ENCODE results near the gene GRIK2. TPM values are rescaled to one million over a fixed set of nuclear protein-coding genes. Genes with fewer than 3 reads are reported as not detected.
A peak's percentile ranks its signal among the peaks of the same experiment; 100 is the strongest.
"Not testable (repeated sequence)": the region's sequence is repeated elsewhere in the genome, so short reads cannot be mapped to it uniquely, and the experiment has no call there.

GRIK2 gene
- 16.5 TPM for polyA plus RNA-seq (ENCODE audit: insufficient read length)
- long read RNA-seq, donor 1, partial matches to known transcripts: 5 of 5 reads
- long read RNA-seq, donor 1, other reads (novel, unspliced or antisense): 0 of 5 reads
- long read RNA-seq, donor 2: 0 reads
- long read RNA-seq, donor 3: 0 reads
- long read RNA-seq, donor 4: 0 reads
- long read RNA-seq, donor 5: 0 reads
- long read RNA-seq, donor 6: 0 reads
- long read RNA-seq, donor 7, full-length matches to known transcripts: 2 of 2 reads
- long read RNA-seq, donor 7, partial matches to known transcripts: 0 of 2 reads
- long read RNA-seq, donor 7, other reads (novel, unspliced or antisense): 0 of 2 reads
- long read RNA-seq, donor 8: 0 reads

DNA sequence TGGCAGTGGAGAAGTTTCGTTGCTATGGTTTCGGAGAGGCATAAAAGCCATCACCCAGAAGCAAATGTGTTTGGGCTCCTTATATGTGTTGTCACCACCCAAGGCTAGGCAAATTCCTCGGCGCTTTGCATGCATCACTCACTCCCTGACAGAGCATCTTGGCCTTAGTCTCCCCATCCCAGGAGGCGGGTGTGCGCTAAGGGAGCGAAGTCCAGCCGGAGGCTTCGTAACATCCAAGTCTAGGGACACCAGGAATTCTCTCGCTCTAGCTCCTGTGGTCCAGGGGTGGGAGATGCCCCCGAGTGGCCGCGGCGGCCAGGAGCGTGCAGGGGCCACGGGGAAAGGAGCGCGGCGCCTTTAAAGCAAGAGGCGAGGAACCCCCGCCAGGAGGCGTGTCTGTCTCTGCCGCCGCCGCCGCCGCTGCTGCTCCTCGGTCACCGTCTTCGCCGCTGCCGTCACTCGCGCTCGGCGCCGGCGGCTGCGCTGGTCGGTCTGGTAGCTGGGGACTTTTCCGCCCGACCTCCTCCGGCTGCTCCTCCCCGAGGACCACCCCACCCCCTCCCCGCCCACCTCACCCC, at the start of gene GRIK2:
GRIK2 (plus strand) TSS at position 458 of the 578 bp plus-strand sequence.
- DNase-seq: no peak

DNA sequence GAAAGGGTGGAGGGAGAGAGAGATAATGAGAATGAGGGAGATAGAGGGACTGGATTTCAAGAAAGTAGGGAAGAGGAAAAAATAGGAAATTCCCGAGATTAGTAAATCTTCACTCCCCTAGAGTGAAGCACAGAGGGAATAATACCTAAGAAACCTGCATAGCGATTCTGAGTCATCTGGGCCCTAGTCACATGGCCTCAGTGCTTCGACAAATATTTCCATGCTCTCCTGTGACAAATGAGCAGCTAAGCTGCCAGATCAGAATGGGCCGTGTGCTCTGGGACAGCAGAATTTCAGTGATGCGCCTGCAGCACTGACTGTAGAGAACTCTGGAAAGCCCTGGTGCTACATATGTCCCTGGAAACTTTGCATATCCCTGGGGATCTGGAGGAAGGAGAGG, 48.6 kb upstream of the GRIK2 start:
- DNase-seq: no peak

DNA sequence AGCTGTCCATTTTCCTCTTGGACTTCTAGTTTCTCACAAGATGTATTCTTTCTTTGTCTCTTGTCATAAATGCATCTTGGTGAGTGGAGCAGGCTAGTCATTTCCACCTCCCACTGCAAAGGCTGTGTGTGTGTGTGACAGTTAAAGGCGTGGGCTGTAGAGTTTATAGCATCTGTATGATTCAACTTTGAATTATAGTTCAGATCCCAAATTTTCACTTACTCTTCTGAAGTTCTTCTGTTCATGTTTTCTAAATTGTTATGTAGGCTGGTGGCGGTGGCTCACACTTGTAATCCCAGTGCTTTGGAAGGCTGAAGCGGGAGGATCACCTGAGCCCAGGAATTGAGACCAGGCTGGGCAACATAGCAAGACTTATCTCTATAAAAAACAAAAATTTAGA, 44.7 kb upstream of the GRIK2 start:
- DNase-seq: no peak

DNA sequence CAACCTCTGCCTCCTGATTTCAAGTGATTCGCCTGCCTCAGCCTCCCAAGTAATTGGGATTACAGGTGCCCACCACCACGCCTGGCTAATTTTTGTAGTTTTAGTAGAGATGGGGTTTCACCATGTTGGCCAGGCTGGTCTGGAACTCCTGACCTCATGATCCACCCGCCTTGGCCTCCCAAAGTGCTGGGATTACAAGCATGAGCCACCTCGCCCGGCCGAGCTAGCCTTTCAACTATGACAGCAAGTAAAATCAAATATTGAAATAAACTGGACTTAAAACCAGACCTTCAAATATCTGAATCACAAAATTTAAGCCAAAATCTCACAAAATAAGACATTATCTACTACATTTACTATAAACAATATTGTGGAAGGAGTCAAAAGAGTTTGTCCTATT, 42.9 kb upstream of the GRIK2 start:
- DNase-seq: not testable (repeated sequence)

DNA sequence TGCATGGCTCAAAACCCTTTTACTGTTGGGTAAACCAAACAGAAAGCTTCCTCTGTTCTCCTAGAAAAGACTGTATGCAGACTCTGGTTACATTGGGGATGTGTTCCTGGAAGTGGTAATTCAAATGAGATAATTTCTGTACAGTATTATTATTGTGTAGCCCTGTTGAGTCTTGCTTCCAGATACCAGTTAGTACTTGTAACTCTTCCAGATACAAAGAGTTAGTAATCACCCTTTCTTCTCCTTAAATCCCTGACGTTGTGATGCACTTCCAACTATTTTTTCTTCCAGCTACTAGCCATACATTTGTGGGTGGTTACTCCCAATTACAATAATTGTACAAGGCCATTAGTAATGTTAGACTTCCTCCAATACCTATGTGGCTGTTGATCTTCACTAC, 42.3 kb upstream of the GRIK2 start:
- no peak for DNase-seq

DNA sequence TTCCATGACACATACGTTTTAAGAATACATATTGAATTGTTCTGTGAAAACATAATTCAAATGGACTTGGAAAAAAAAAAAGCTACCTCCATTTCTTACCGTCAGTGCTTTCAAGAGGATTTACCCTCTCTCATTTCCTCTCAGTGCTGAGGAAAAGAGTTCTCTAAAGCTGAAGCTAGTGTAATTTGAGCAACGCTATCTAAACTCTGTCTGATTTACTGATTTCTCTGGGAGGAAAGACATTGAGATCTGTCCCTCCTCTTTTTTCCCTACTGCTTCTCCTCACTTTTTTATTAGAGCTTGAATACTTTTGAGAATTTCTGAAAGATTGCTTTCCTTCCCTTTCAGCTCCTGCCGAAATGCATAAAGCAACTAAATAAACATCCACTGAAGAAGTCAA, 41.2 kb upstream of the GRIK2 start:
- DNase-seq: peak; percentile 35

DNA sequence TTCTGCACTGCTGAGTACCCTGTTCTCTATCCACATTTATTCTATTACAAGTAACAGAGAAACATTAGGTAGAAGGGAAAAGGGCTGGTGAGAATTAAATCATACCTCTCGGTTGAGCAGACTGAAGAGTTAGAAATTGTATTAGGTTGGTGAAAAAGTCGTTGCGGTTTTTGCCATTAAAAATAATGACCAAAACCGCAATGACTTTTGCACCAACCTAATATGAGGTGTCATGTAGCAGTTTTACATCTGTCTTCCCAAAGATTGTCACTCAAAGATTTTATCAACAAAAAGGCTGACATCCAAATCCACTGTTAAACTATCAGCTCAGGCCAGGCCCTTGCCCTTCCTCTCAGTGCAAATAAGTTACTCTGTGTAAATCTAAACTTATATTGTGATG, 28.3 kb upstream of the GRIK2 start:
- no peak for DNase-seq

DNA sequence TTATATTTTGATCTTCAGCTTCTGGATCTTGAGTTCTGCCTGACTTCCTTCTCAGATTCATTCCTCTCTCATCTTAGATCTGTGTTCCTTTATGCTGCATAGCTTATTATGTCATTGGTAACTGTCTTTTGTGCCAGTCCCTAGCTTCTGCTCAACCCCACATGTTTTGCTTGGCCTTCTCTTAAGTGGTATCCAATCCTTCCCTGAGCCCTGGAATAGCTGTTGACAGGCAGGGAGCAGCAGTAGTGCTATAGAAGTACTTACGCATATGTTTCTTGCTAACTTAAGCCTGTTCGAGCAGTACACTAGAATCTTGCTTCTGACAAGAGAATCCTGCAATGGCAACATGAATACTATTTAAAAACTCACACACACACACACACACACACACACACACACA, 13.6 kb upstream of the GRIK2 start:
- DNase-seq: no peak

DNA sequence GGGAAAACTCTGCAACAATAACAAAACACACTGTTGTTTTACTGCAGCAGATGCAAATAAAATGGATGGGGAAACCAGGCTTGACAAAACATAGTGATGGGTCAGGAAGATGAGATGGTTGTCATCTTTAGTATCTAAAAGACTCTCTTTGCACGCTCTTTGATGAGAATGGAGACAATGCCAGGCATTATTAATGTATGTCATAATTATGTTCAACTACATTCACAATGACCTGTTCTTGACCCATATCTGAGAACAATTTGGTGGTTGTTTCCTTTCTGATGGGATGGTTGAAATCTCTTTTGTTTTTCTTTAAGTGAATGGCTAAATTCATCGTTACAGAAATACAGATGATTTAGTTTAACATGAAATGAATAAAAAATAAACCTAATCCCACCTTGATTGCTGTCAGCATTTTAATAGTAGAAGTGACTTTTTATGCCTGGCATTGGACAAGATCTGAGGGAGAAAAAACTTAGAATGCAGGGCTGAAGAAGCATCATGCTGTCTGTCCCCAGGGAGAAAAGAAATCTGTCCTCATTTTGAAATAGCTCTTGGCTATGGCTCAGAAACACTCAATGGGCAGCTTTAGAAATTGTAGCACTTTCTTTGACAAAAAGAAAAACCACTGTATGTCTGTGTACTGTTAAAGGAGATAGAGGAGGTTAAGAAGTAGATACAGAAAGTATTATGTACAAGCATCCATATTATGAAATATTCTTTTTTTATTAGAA, 12.4 kb upstream of the GRIK2 start:
- no peak for DNase-seq

DNA sequence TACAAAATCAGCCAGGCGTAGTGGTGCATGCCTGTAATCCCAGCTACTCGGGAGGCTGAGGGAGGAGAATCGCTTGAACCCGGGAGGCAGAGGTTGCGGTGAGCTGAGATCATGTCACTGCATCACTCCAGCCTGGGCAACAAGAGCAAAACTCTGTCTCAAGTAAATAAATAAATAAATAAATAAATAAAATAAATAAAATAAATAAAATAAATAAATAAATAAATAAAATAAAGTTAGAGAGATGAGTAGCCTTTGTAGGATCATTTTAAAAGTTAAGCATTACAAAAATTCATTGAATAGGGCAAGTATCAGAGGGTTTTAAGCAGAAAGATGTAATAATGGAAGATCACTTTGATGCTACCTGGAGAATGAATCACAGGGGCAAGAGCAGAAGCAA, 9.8 kb upstream of the GRIK2 start:
- not testable (repeated sequence) for DNase-seq

DNA sequence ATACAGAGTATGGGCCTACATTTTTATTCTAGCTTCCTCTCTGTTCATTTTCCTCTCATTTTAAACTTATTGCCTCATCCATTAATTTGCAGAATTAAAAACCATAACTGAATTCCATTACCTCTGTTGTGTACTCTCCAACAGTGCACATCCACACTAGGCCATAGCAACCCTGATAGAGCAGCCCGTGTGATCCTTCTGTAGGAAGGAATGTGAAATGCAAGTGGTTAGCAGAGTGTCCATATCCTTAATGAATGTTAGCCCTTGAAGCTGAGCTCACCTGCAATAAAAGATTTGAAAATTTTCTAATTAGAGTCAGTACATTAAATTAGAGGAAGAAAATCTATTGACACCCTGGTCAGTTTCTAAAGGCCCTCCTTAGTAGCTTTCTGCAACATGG, 6.5 kb upstream of the GRIK2 start:
- DNase-seq: no peak

DNA sequence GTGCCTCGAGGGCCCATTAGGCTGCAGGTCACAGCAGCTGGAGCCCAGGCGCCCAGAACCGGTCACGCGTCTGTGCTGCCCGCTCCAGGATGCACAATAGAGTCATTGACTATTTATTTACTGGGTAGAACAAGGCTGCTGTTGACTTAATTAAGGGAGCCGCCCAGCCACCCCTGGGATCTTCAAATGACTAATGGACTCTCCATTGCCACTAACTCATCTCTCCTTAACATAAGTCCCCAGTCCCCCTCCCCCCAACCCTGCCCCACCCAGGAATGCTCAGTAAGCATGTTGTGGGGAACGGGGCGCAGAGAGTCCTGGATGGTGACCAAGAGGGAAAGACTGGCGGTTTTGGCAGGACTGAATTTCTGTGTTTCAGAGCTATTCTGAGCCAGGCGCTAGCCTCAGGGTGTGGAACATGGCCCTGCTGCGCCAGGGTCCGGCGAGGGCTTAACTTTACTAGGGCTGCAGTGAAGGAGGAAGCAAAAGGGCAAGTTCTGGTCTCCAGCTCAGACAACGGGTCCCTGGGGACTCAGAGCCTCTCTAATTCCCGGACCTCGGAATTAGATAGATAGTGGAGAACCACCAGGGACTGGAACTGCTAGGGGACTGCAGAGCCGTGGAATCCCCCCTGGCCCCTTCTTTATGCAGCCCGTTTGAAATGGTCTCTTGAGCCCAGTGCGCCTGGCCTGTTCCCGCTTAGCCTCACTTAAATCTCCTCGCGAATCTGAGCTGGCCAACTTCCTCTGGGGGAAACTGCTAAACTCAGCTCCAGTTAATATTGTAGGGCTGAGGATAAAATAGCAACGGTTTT, 1.5 kb upstream of the GRIK2 start:
- DNase-seq: no peak

DNA sequence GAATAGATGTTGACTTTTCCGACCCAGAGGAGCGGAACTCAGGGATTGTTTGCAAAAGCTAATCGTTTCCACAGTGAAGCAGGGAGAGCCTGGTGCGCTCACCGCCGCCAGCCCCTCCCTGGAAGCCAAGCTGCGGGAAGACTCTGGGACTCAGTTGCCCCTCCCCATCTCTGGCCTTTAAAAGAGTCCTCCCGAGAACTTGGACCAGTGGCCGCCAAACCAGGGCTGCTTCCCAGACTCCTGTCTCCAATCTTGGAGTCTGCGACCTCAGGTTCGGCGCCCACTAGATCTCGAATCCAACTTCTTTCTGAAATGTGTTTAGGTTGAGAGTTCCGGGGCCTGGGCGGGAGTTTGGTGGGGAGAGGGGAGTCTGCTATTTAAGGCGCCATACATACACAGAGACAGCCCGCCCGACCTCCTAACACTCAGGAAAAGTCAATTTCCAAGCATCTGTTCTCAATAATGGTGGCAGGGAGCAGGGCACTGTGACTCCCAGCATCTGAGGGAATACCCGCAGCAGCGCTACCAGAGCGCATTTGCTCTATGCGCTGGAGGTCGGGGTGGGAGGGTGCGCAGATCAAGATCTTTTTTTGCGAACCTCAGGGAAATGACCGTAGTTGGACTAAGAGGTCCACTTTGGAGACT, 800 bp upstream of the GRIK2 start:
- no peak for DNase-seq

DNA sequence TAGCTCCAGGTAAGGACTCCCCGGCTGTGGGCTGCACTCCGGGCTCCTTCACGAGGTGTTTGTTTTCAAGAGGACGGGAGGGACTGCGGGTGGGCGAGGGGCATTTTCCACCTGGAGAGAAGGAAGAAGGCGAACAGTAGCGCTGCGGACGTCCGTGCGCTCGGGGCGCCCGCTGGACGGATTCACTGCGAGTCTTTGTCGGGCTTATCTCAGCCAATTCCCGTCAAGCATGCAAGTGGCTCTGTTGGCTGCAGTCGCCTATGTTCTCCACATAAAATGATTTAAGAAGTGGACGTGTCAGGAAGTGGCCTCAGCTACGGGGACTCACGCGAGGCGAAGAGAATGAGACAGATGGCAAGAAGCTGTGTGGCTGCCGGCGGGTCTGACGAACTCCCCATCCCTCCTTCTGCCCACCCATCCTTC, 332 bp downstream of the GRIK2 start:
- DNase-seq: no peak

DNA sequence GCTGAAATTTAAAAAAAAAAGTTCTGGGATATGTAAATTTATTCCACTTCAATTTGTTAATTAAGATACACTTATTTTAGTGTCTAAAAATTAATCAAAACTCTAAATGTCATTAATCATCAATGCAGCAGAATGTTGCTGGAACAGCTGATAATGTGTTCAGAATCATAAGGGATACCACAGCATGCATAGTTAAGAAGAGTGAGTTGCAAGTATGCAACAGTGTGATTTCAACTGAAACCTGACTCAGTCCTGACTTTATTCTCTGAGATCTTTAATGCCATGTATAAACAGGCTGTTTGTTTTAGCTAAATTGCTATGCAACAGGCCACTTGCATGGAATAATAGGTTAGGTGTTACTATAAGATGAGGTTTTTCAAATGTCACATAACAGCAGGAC, 1.4 kb downstream of the GRIK2 start:
- no peak for DNase-seq

DNA sequence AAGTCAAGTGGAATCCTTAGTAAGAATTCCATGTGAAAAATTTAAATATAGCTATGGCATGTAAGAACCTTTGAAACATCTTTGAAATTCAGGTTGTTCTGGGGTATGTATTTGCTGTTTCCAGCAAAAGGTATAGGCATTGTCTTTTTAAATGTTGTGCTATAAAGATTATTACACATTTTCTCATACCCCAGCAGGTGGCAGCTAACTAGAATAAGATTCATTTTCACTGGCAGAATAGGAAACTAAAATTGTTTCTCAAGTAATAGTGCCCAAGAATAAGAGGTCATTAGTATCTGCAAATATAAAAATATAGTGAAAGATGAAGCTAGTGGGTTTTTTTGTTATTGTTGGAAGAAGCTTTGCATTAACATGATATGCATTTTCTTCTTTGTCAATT, 1.8 kb downstream of the GRIK2 start:
- DNase-seq: no peak

DNA sequence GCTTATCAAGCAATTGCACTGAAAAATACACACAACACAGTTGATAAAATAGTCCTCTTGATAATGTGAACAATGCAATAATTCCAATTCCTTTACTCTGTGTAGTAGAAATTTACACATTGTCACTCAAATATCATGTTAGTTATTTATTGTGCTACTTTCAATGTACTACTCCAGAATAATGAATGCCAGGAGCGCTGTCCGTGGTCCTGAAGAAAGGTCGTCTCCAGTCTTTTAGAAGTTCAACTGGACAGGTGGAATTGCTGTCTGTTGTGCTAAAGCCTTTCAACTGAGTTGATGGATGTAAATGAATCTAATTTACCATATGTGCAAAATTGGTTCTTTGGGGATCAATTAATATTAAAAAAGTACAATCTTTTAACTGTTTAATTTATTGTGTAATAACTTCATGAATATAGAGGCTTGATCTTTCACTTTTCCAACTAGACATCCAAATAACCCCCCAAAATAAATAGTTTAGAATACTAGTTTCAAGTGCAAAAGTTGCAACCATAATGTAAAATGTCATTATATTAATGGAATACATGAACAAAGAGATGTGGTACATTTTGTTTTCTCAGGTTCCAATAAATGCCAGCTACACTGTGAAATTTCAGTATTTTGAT, 3.2 kb downstream of the GRIK2 start:
- peak; percentile 86 for DNase-seq

DNA sequence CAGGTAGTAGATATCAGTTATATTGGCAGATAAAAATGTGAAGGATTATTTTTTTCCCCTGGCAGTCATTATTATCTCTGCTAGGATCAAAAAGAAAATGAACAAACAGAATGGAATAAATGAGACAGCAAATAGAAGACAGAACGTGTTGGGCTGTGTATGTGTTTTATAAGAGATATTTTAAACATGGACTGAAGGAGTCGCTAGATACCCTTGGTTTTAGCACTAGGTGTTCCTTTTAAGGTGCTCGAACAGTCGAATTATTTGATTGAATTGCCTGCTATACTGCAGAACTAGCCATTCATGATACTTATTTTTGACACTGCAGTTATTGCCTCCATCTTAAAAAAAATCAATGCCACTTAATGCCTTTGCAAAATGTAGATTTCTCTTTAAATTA, 3.7 kb downstream of the GRIK2 start:
- DNase-seq: no peak

DNA sequence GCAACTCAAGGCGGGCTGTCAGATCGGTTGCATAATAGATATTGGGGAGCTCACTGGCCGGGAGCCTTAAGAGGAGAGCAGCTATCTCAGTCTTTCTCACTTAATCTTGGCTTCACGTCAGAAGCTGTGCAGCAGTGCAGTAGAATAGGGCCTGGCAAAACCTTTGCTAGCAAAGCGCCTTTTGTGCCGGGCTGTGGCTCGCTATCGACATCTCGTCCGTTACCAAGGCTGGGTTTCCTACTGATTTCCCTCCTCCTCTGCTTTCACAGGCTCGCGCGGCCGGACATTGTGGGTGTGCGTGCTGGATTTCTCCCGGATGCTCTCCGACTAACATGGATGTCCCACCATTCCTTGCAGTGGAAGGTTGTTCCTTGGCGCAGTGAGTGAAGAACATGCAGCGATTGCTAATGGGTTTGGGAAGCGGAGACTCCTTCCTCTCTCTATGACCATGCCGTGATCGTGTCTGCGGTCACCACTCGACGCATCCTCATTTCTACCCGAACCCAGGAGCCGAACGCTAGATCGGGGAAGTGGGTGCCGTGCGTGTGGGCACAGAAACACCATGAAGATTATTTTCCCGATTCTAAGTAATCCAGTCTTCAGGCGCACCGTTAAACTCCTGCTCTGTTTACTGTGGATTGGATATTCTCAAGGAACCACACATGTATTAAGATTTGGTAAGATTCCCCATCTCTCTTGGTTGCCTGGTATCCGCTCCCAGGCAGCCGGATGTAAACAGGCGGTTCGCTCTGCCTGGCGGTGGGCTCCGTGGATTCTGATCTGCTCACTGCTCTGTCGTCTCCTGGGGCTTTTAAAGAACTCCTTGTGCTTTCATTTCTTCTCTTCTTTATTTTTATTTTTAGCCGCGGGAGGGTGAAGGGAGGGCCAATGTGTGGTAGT, 5.5 kb downstream of the GRIK2 start:
- no peak for DNase-seq

DNA sequence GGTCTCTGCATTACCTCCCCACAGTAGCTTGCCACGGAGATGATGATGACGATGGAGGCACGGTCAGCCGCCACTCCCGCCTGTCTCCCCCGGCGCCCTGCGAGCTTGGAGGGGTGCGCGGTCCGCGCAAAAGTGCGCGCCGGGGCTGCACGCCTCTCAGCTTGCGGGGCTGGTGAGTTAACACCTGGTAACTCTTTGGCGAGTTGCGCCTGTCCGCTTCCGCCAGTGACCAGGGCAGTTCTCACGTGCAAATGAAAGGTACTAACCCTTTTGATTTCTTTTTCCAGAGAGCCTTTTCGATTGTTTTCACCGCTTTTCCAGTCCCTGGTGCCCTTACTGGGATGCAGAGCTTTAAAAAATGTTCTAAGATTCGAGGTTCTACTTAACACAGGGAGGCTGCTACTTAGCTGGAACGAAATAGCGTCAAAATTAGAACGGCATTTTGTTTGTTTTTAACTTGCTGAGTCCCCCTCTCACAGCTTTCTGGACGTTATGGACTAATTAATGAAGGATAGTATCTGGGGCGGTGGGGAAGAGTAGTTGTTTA, 6.2 kb downstream of the GRIK2 start:
- no peak for DNase-seq

Measured in left kidney (tissue), 8 donors.